Mesenchymal stem cell (in vitro differentiated cells and primary cell): ENCODE measurements around the gene BICRA.

Experiments used
- DNase-seq: peaks from one replicate; pipeline ENCODE4 v3.0.0-alpha.2; 2013
- H2AFZ ChIP-seq: one replicate; pipeline ENCODE4 v1.6.1; 2013; ENCODE audit warnings: low read depth, mild to moderate bottlenecking, control low read depth, inconsistent platforms, low read length, moderate library complexity
- H2AK5ac ChIP-seq: 2 replicates; pipeline ENCODE4 v1.6.1; 2013; ENCODE audit warnings: low read length, moderate library complexity, mild to moderate bottlenecking, inconsistent platforms; ENCODE audit not compliant: severe bottlenecking
- H2BK120ac ChIP-seq: one replicate; pipeline ENCODE4 v1.6.1; 2013; ENCODE audit warnings: low read depth, mild to moderate bottlenecking, inconsistent platforms, low read length, moderate library complexity
- H2BK12ac ChIP-seq, 2 experiments: one replicate each; pipeline ENCODE4 v1.6.1; 2013; ENCODE audit warnings: inconsistent platforms in 2 of 2, low read length in 2 of 2, mild to moderate bottlenecking in 2 of 2, moderate library complexity in 2 of 2, control low read depth in 1 of 2
- H2BK15ac ChIP-seq: one replicate; pipeline ENCODE4 v1.6.1; 2013; ENCODE audit warnings: mild to moderate bottlenecking, low read depth, inconsistent platforms; ENCODE audit not compliant: poor library complexity, severe bottlenecking
- H2BK5ac ChIP-seq: 2 replicates; pipeline ENCODE4 v1.6.1; 2013; ENCODE audit warnings: low read depth, mild to moderate bottlenecking, low read length, control low read depth, inconsistent platforms; ENCODE audit not compliant: poor library complexity, severe bottlenecking
- H3K14ac ChIP-seq, 2 experiments: one replicate each; pipeline ENCODE4 v1.6.1; 2013; ENCODE audit warnings: inconsistent platforms in 2 of 2, low read length in 2 of 2, control low read depth in 1 of 2, mild to moderate bottlenecking in 1 of 2, moderate library complexity in 1 of 2
- H3K18ac ChIP-seq, 2 experiments: one replicate each; pipeline ENCODE4 v1.6.1; 2013; ENCODE audit warnings: inconsistent platforms in 2 of 2, low read length in 2 of 2, control low read depth in 1 of 2, low read depth in 1 of 2, mild to moderate bottlenecking in 1 of 2
- H3K23ac ChIP-seq, 2 experiments: one replicate each; pipeline ENCODE4 v1.6.1; 2013; ENCODE audit warnings: inconsistent platforms in 2 of 2, low read length in 2 of 2, mild to moderate bottlenecking in 2 of 2, moderate library complexity in 2 of 2, control low read depth in 1 of 2
- H3K27ac ChIP-seq: 2 replicates; pipeline ENCODE4 v1.5.1; 2013; ENCODE audit warnings: mild to moderate bottlenecking, moderate library complexity, low read length, control low read depth, inconsistent platforms; ENCODE audit not compliant: poor library complexity, severe bottlenecking
- H3K27me3 ChIP-seq, 2 experiments: 2 replicates each; pipeline versions ENCODE4 v1.6.1 to v1.7.0; 2013; ENCODE audit warnings: low read length in 2 of 2, mild to moderate bottlenecking in 2 of 2, moderate library complexity in 2 of 2, control low read depth in 1 of 2, inconsistent platforms in 1 of 2; ENCODE audit not compliant: control insufficient read depth in 1 of 2, insufficient read depth in 1 of 2
- H3K36me3 ChIP-seq, 2 experiments: 2 replicates each; pipeline versions ENCODE4 v1.6.1 to v1.7.0; 2013; ENCODE audit warnings: low read length in 2 of 2, control low read depth in 1 of 2, inconsistent platforms in 1 of 2, low read depth in 1 of 2, mild to moderate bottlenecking in 1 of 2; ENCODE audit not compliant: insufficient read depth in 2 of 2, control insufficient read depth in 1 of 2
- H3K4ac ChIP-seq, 2 experiments: one replicate each; pipeline ENCODE4 v1.6.1; 2013; ENCODE audit warnings: inconsistent platforms in 2 of 2, low read length in 2 of 2, mild to moderate bottlenecking in 2 of 2, moderate library complexity in 2 of 2, control low read depth in 1 of 2, low read depth in 1 of 2
- H3K4me1 ChIP-seq: 2 replicates; pipeline ENCODE4 v1.6.1; 2013; ENCODE audit warnings: low read depth, low read length, control low read depth; ENCODE audit not compliant: control insufficient read depth, insufficient read depth
- H3K4me2 ChIP-seq: 2 replicates; pipeline ENCODE4 v1.6.1; 2013; ENCODE audit warnings: low read length, mild to moderate bottlenecking, inconsistent platforms; ENCODE audit not compliant: poor library complexity, severe bottlenecking
- H3K4me3 ChIP-seq, 2 experiments: 2 replicates each; pipeline versions ENCODE4 v1.5.1 to v1.7.0; 2013; ENCODE audit warnings: low read length in 2 of 2, mild to moderate bottlenecking in 2 of 2, control low read depth in 1 of 2, low read depth in 1 of 2; ENCODE audit not compliant: insufficient read depth in 1 of 2
- H3K79me1 ChIP-seq: replicated peaks from 2 replicates; pipeline ENCODE4 v1.6.1; 2013; ENCODE audit warnings: mild to moderate bottlenecking, control low read depth, low read length, inconsistent platforms; ENCODE audit not compliant: poor library complexity, severe bottlenecking
- H3K9ac ChIP-seq: 2 replicates; pipeline ENCODE4 v1.7.0; 2013; ENCODE audit warnings: mild to moderate bottlenecking, low read length, moderate library complexity
- H3K9me3 ChIP-seq: 2 replicates; pipeline ENCODE4 v1.7.0; 2013; ENCODE audit warnings: mild to moderate bottlenecking, low read length; ENCODE audit not compliant: control insufficient read depth
- H4K8ac ChIP-seq: one replicate; pipeline ENCODE4 v1.6.1; 2013; ENCODE audit warnings: inconsistent platforms, mild to moderate bottlenecking, low read length, moderate library complexity
- H4K91ac ChIP-seq: one replicate; pipeline ENCODE4 v1.6.1; 2013; ENCODE audit warnings: mild to moderate bottlenecking, low read length, inconsistent platforms
- WGBS: methylation state at CpG from one replicate; pipeline ENCODE4 v1.1.7; 2013; ENCODE audit warnings: mixed read lengths; 5-methylcytosine and 5-hydroxymethylcytosine counted together

Gene BICRA

GRCh38 chr19:47618771-47619170, 9.8 kb downstream of the BICRA start:
- Histone ChIP-seq H3K4ac (no peak overlapping the region), H3K4me2 (no peak overlapping the region), H3K14ac (no peak overlapping the region), H3K9me3 (no peaks in the 10 kb centered on the region), H3K27ac (no peak overlapping the region), H4K91ac (no peak overlapping the region), H2BK12ac (no peak overlapping the region), H2AFZ (no peak overlapping the region), H2BK15ac (no peak overlapping the region), H3K18ac (no peak overlapping the region), H3K9ac (no peak overlapping the region), H4K8ac (no peak overlapping the region), H3K27me3 (no peaks in the 10 kb centered on the region), H2BK5ac (no peak overlapping the region), H2BK120ac (no peak overlapping the region), H2AK5ac (no peak overlapping the region), H3K79me1 (peaks cover 9% of the 10 kb centered on the region), H3K4me1 (peaks cover 25% of the 10 kb centered on the region), H3K36me3 (peaks cover 21 to 29% of the 10 kb centered on the region in 2 experiments), H3K23ac (no peak overlapping the region), H3K4me3 (no peak overlapping the region)
- WGBS, result 96% methylated on average over 10 of the region's 14 CpGs
- no peak for DNase-seq

- H3K4me3 ChIP-seq, result no peak overlapping the region
- H2AFZ ChIP-seq, result no peak overlapping the region
- 58% methylated on average over 6 of the region's 6 CpGs for WGBS
- no peak overlapping the region for H2BK15ac ChIP-seq
- no peak overlapping the region for H3K4ac ChIP-seq
- no peak for DNase-seq
- no peak overlapping the region for H4K91ac ChIP-seq
- H3K27me3 ChIP-seq, result no peaks in the 10 kb centered on the region
- peaks cover 25% of the 10 kb centered on the region for H3K4me1 ChIP-seq
- no peak overlapping the region for H3K9ac ChIP-seq
- no peak overlapping the region for H2BK12ac ChIP-seq
- H3K9me3 ChIP-seq, result no peaks in the 10 kb centered on the region
- H3K36me3 ChIP-seq, result peaks cover 28 to 29% of the 10 kb centered on the region in 2 experiments
- H3K14ac ChIP-seq, result peak overlapping the region in 1 of 2 experiments; percentile 18
- no peak overlapping the region for H3K4me2 ChIP-seq
- H2BK5ac ChIP-seq, result no peak overlapping the region
- H2AK5ac ChIP-seq, result no peak overlapping the region
- no peak overlapping the region for H3K18ac ChIP-seq
- H3K79me1 ChIP-seq, result peaks cover 11% of the 10 kb centered on the region
- H3K27ac ChIP-seq, result no peak overlapping the region
- no peak overlapping the region for H4K8ac ChIP-seq
- H3K23ac ChIP-seq, result peak overlapping the region in 1 of 2 experiments; percentile 35
- no peak overlapping the region for H2BK120ac ChIP-seq
These were observed 10.8 kb downstream of the BICRA start for GRCh38 chr19:47619763-47620162.

- peak overlapping the region in 1 of 2 experiments; percentile 78 for H3K23ac ChIP-seq
- no peak overlapping the region for H3K4me2 ChIP-seq
- H3K79me1 ChIP-seq, result peaks cover 23% of the 10 kb centered on the region
- peak overlapping the region in 1 of 2 experiments; percentile 31 for H3K4me3 ChIP-seq
- peaks cover 26% of the 10 kb centered on the region for H3K4me1 ChIP-seq
- H2BK12ac ChIP-seq, result no peak overlapping the region
- H3K4ac ChIP-seq, result no peak overlapping the region
- no peak overlapping the region for H3K9ac ChIP-seq
- H3K18ac ChIP-seq, result peak overlapping the region in 1 of 2 experiments; percentile 62
- H2BK120ac ChIP-seq, result no peak overlapping the region
- H4K8ac ChIP-seq, result no peak overlapping the region
- 94% methylated on average over 12 of the region's 12 CpGs for WGBS
- no peak overlapping the region for H3K27ac ChIP-seq
- no peak overlapping the region for H2BK15ac ChIP-seq
- H3K27me3 ChIP-seq, result no peaks in the 10 kb centered on the region
- H3K9me3 ChIP-seq, result no peaks in the 10 kb centered on the region
- H2AK5ac ChIP-seq, result no peak overlapping the region
- no peak overlapping the region for H2BK5ac ChIP-seq
- H4K91ac ChIP-seq, result peak overlapping the region; percentile 31
- DNase-seq, result no peak
- H3K14ac ChIP-seq, result no peak overlapping the region
- no peak overlapping the region for H2AFZ ChIP-seq
- H3K36me3 ChIP-seq, result peaks cover 20 to 24% of the 10 kb centered on the region in 2 experiments
These were observed 14.4 kb downstream of the BICRA start for GRCh38 chr19:47623151-47623920.

- no peak overlapping the region for H3K27ac ChIP-seq
- no peak overlapping the region for H3K4me2 ChIP-seq
- no peak overlapping the region for H3K23ac ChIP-seq
- H3K4me3 ChIP-seq, result no peak overlapping the region
- no peak overlapping the region for H3K14ac ChIP-seq
- H2AFZ ChIP-seq, result no peak overlapping the region
- H2AK5ac ChIP-seq, result no peak overlapping the region
- no peak overlapping the region for H4K8ac ChIP-seq
- DNase-seq, result no peak
- H3K36me3 ChIP-seq, result peaks cover 22 to 24% of the 10 kb centered on the region in 2 experiments
- H2BK12ac ChIP-seq, result no peak overlapping the region
- H3K18ac ChIP-seq, result no peak overlapping the region
- H3K9me3 ChIP-seq, result no peaks in the 10 kb centered on the region
- H3K79me1 ChIP-seq, result peaks cover 23% of the 10 kb centered on the region
- H2BK15ac ChIP-seq, result no peak overlapping the region
- H2BK5ac ChIP-seq, result no peak overlapping the region
- H4K91ac ChIP-seq, result no peak overlapping the region
- no peak overlapping the region for H2BK120ac ChIP-seq
- H3K4me1 ChIP-seq, result peaks cover 22% of the 10 kb centered on the region
- H3K27me3 ChIP-seq, result no peaks in the 10 kb centered on the region
- H3K4ac ChIP-seq, result no peak overlapping the region
- no peak overlapping the region for H3K9ac ChIP-seq
- WGBS, result 87% methylated on average over 18 of the region's 18 CpGs
These were observed 15.0 kb downstream of the BICRA start for GRCh38 chr19:47623921-47624391.
